HG03342 (cell line): ENCODE results near the gene MCOLN1.
"Not testable (repeated sequence)": the region's sequence is repeated elsewhere in the genome, so short reads cannot be mapped to it uniquely, and the experiment has no call there.

Experiments used
- ATAC-seq: cut with Tn5 transposase; IDR thresholded peaks from one replicate; pipeline ENCODE4 v1.9.1; 2021; ENCODE audit warnings: mild to moderate bottlenecking, moderate library complexity; ENCODE audit not compliant: unreplicated experiment

Gene MCOLN1

DNA sequence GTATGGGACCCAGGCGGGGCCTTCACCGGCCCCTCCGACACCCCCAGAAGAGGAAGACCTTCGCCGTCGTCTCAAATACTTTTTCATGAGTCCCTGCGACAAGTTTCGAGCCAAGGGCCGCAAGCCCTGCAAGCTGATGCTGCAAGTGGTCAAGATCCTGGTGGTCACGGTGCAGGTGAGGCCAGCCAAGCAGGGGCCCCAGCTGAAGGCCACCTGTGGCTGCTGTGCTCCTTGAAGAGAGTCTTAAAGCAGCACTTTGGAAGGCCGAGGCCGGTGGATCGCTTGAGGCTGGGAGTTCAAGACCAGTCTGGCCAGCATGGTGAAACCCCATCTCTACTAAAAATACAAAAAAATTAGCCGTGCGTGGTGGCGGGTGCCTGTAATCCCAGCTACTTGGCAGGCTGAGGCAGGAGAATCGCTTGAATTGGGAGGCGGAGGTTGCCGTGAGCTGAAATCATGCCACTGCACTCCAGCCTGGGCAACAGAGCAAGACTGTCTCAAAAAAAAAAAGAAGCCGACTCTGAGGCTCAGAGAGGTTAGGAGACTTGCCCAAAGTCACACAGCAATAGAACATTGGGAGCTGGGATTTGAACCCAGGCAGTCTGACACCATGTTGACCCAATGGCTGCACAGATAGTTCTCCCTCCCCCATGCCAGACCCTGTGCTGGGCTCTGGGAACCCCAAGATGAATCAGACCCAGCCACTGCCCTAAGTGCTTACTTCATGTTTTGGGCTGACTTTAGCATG is 2.7 kb downstream of the MCOLN1 start:
- ATAC-seq, result no peak

DNA sequence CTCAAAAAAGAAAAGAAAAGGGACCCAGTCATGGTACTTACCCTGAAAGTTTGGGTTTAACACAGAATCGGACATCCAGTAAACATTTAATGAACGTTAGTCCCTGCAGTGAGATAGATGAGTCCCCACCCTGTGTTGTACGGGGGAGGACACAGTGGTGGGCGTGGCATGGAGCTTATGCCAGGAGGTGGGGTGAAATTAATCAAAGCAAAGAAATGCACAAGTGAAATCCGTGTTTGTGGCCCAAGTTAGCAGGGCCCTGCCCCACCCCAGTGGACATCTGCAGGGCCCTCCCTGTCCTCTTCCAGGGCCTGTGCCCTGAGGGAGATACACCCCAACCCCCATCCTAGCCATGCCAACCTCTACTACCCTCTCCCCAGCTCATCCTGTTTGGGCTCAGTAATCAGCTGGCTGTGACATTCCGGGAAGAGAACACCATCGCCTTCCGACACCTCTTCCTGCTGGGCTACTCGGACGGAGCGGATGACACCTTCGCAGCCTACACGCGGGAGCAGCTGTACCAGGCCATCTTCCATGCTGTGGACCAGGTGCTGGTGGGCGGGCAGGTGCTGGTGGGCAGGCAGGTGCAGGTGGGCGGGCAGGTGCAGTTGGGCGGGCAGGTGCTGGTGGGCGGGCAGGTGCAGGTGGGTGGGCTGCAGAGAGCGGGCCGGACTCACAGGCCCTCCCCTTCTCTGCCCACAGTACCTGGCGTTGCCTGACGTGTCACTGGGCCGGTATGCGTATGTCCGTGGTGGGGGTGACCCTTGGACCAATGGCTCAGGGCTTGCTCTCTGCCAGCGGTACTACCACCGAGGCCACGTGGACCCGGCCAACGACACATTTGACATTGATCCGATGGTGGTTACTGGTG is 3.9 kb downstream of the MCOLN1 start:
- no peak for ATAC-seq

DNA sequence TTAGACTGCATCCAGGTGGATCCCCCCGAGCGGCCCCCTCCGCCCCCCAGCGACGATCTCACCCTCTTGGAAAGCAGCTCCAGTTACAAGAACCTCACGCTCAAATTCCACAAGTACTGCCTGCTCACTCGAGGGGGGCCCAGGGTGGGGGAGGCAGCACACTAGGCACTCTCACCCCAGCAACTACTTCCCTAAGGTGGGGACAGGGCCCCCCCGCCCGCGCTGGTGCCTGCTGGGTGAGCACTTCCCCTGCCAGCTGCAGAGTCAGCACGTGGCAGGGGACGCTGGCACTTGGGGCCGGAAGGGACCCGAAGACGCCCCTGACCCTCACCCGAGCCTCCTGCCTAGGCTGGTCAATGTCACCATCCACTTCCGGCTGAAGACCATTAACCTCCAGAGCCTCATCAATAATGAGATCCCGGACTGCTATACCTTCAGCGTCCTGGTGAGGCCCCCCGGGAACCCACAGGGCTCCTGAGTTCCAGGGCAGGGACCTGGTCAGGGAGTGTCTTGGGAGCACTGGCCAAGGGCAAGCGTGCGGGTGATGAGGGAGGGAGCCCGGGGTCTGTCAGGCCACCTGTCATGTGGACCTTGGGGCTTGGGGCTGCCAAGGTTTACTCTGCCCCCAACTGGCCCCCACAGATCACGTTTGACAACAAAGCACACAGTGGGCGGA is 5.2 kb downstream of the MCOLN1 start:
- no peak for ATAC-seq

DNA sequence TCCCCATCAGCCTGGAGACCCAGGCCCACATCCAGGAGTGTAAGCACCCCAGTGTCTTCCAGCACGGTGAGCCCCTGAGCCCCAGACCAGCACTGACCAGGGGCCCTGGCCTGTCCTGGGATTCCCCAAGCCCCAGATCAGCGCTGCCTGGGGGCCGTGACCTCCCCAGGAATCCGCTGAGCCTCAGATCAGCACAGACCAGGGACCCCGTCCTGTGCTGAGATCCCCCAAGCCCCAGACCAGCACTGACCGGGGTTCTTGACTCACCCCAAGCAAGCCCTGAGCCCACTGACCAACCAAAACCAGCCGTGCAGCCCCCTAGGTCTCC is 5.7 kb downstream of the MCOLN1 start:
- ATAC-seq, result no peak

DNA sequence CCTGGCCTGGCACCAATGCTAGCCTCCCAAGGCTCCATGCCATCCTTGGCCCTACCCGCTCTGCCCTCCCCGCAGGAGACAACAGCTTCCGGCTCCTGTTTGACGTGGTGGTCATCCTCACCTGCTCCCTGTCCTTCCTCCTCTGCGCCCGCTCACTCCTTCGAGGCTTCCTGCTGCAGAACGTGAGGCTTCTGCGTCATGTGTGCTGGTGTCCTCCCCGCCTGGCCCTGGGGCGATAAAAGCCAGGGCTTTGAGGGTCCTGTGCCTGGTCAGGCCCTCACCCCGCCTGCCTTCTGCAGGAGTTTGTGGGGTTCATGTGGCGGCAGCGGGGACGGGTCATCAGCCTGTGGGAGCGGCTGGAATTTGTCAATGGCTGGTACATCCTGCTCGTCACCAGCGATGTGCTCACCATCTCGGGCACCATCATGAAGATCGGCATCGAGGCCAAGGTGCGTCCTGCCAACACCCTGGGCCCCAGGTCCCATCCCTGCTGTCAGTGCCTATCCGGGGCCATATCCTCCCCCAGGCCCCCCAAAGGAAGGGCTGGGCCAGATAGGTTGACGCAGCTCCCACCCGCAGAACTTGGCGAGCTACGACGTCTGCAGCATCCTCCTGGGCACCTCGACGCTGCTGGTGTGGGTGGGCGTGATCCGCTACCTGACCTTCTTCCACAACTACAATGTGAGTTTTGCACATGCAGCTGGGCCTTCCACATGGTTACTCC is 6.3 kb downstream of the MCOLN1 start:
- ATAC-seq, result no peak

DNA sequence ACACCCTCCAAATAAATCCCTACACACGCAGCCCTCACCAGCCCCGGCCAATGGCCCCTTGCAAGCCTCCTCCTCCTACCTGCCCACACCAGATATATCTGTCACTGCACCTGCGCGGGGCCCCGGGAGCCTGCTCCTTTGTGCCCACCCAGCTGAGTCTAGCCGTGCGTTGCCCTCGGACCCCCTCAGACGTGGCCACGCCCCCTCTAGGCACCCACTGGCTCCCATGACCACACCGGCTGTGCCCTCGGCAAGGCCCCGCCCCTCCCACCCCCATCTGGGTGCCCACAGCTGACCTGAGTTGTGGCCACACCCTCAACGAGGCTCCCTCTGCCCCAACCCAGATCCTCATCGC is 6.8 kb downstream of the MCOLN1 start:
- no peak for ATAC-seq

DNA sequence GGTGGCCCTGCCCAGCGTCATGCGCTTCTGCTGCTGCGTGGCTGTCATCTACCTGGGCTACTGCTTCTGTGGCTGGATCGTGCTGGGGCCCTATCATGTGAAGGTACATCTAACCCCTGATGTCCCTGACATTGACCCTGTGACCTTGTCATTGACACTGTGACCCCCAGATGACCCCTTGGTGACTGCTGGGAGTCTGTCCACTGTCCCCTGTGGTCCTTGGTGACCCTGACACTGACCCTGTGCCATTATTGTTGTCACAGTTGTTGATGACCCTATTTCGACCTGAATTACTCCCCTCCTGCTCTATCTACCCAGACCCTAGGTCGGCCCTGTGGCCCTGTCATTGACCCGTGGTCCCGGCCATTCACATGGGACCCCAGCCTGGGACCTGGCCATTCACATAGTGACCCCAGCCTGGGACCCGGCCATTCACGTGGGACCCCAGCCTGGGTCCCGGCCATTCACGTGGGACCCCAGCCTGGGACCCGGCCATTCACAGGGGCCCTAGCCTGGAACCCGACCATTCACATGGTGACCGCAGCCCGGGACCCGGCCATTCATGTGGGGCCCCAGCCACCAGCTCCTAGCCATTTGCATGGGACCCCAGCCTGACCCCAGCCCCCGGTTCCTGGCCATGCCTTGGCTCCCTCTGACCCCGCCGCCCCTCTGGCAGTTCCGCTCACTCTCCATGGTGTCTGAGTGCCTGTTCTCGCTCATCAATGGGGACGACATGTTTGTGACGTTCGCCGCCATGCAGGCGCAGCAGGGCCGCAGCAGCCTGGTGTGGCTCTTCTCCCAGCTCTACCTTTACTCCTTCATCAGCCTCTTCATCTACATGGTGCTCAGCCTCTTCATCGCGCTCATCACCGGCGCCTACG is 7.4 kb downstream of the MCOLN1 start:
- ATAC-seq, result no peak

DNA sequence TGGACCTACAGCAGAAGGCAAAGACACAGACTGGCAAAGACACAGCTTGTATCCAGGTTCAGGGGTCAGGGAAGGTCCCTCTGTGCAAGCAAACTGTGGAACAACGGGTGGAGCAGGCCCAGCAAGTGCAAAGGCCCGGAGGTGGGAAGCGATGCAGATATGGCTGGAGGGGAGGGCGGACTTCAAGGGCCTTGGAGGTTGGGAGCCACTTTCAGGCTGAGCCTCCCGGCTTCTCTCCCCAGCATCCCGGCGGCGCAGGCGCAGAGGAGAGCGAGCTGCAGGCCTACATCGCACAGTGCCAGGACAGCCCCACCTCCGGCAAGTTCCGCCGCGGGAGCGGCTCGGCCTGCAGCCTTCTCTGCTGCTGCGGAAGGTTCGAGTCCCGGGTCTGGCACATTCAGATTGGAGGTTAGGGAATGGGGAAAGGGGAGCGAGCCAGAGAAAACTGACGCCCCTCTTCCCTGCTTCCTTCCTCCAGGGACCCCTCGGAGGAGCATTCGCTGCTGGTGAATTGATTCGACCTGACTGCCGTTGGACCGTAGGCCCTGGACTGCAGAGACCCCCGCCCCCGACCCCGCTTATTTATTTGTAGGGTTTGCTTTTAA is 11.0 kb downstream of the MCOLN1 start:
- ATAC-seq, result no peak

DNA sequence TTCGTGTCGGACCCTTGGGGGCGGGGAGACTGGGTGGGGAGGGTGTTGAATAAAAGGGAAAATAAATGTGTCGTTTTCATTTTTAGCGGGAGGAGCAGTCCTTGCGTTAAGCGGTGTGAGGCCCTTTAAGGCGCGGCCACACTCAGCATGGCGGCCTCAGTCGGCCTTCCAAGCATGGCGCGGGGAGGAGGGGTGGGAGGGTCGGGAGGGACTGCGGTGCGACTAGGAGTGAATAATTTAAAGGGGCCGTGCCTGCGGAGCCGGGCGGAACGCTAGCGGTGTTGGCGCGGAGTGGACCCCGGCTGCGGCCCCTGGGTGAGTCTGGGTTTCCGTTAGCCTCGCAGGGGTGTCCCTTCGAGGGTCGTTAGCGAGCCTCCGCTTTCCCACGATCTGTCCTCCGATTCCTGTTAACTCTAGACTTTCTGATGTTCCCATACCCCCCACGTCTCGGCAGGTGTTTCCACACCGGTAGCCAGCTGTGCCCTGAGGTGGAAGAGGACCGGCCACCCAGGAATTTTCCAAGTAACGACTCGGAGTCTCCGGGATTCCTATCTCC is 11.6 kb downstream of the MCOLN1 start:
- no peak for ATAC-seq

DNA sequence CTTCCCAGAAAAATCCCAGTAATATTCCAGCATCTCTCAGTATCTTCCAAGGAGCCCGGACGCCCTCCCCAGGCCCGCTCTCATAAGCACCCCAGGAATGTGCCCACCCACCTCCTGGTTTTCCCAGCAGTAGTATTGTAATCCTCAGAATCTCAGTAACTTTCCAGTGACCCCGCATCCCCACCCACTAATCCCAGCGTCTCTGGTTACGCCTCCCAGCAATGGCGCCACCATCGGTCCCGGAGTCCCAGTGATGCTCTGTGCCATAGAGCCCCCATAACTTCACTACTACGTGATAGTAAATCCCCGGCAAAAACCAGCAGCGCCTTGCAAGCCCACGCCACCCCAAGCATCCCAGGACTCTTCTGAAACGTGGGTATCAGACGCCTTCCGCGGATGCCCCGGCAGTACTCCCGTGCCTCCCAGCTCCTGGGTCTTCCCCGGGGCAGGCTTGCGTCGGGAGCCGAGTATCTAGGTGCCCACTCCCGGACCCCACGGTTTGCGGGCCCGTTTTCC is 12.2 kb downstream of the MCOLN1 start:
- ATAC-seq, result peak; percentile 2

DNA sequence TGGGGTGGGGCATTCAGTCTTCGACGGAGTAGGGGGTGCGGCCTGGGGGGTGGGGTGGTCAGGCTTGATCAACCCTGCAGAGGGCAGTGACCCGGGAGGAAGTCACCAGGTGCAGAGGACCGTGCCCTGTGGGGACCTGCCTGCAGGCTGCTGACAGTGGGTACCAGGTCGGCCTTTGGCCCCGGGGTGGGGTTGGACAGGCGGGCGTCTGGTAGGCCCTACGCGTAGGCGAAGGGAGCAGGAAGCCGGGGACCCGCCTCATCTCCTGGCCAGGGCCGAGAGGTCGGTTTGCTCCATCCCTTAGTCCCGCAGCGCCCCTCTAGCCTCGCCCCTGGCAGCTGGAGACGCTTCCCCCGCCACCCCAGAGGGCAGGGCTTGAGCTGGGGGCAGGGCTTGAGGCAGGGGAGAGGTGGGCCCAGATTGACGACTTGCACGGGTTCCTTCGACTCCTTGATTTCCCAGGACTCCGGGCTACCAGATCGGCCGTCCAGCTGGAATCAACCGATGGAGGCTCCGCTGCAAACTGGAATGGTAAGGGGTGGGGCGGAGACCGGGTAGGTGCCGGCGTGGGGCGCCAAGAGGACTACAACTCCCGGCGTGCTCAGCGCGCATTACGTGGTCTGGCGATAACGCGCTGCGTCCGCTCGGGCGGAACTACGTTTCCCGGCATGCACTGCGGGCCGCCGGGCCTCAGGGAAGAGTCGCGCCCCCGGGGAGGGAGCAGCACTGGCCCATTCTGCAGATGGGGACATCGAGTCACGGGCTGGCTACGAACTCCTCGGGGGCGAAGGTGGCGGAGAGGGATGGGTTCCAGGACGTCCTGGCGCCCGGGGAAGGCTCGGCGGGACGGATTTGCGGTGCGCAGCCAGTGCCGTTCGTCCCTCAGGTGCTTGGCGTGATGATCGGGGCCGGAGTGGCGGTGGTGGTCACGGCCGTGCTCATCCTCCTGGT is 12.9 kb downstream of the MCOLN1 start, which contains the start of gene PNPLA6:
PNPLA6 (plus strand) TSS at position 671 of the 951 bp plus-strand sequence; CDS start at position 743, 72 bp downstream.
- ATAC-seq, result peak; percentile 58

DNA sequence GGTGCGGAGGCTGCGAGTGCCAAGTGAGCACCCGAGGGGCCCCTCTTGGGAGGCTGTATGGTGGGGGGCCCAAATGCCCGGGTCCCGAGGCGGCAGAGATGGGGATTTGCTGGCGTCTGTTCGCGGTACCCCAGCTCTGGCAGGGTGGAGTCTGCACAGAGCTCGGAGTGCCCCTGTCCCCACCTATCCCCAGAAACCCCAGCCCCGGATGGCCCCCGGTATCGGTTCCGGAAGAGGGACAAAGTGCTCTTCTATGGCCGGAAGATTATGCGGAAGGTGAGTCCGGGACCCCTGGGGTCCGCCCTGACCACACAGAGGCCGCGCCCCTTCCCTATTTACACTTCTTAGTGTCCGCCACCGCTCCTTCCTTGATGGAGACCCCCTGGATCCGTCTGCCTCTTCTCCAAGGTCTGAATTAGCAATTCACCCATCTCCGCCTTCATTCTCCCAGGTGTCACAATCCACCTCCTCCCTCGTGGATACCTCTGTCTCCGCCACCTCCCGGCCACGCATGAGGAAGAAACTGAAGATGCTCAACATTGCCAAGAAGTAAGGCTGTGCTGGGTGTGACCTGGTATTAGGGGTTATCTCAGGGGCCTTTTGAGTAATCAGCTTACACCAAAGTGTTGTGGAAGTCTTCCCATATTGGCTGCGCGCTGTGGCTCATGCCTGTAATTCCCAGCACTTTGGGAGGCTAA is 13.7 kb downstream of the MCOLN1 start:
- peak; percentile 11 for ATAC-seq

DNA sequence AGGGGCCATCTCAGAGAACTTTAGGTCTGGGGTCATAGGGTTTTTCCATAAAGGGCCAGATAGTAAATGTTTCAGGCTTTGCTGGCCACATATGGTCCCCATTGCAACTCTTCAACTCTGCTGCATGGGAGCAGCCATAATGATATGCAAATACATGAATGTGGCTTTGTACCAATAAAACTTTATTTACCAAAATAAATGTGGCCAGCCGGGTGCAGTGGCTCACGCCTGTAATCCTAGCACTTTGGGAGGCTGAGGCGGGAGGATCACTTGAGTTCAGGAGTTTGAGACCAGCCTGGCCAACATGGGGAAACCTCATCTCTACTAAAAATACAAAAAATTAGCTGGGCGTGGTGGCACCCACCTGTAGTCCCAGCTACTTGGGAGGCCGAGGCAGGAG is 16.6 kb downstream of the MCOLN1 start:
- ATAC-seq, result not testable (repeated sequence)

DNA sequence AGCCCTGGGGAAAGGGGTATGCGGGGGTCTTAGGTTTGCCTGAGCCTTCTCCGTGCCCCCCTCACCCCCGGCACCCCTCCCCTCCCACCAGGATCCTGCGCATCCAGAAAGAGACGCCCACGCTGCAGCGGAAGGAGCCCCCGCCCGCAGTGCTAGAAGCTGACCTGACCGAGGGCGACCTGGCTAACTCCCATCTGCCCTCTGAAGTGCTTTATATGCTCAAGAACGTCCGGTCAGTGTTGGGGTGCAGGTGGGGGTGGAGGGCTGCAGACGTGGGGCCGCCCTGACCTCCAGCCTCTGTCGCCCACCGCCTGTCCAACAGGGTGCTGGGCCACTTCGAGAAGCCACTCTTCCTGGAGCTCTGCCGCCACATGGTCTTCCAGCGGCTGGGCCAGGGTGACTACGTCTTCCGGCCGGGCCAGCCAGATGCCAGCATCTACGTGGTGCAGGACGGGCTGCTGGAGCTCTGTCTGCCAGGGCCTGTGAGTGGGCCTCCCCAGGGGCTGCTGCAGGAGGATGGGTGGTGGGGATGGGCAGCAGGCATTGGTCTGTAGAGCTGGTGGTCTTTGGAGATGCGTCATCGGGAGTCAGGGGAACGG is 17.5 kb downstream of the MCOLN1 start:
- no peak for ATAC-seq

DNA sequence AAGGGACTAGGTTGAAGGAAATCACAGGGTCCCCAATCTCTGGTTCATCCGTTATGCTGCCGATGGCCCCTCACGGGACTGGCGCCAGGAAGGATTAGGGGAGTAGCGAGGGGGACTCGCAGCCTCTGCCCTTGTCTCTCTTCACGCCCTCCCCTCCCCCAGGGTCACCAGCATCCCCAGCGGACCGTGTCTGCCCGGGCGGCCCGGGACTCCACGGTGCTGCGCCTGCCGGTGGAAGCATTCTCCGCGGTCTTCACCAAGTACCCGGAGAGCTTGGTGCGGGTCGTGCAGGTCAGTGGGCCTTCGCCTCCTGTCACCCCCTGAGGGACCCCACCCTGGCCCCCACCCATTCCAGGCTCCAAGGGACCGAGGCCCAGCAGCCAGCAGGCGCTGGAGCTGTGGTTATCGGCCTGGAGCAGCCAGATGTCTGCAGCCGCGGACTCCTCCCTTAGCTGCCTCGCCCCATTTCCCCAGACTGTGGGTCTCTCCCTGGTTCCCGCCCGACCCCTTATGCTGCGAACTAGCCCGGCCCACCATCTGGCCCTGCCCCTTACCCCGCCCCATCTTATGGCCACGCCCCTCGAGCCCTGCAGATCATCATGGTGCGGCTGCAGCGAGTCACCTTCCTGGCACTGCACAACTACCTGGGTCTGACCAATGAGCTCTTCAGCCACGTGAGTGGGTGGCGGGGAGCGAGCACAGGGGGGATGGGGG is 18.5 kb downstream of the MCOLN1 start:
- ATAC-seq, result no peak

DNA sequence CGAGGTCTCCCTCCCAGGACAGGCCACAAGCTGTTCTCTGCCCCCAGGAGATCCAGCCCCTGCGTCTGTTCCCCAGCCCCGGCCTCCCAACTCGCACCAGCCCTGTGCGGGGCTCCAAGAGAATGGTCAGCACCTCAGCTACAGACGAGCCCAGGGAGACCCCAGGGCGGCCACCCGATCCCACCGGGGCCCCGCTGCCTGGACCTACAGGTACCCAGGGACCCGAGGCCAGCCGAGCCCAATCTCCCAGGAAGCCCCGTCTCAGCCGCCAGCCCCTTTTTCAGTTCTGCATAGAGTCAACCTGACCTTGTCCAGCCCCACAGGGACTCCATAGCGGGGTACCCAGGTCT is 19.0 kb downstream of the MCOLN1 start:
- ATAC-seq, result no peak
